GM19351 (cell line): ENCODE measurements around the gene DDC.
"Not testable (repeated sequence)": the region's sequence is repeated elsewhere in the genome, so short reads cannot be mapped to it uniquely, and the experiment has no call there.

Experiments used
- ATAC-seq: cut with Tn5 transposase; IDR thresholded peaks from one replicate; pipeline ENCODE4 v1.9.1; 2021; ENCODE audit warnings: mild to moderate bottlenecking, moderate library complexity; ENCODE audit not compliant: unreplicated experiment

DDC gene

GRCh38 chr7:50462361-50462760 lies 102.8 kb downstream of the DDC start:
- ATAC-seq = no peak

GRCh38 chr7:50461695-50462094 lies 103.5 kb downstream of the DDC start:
- ATAC-seq = no peak

GRCh38 chr7:50459183-50459582 lies 106.0 kb downstream of the DDC start:
- ATAC-seq = not testable (repeated sequence)

GRCh38 chr7:50458651-50459050 lies 106.6 kb downstream of the DDC start:
- not testable (repeated sequence) for ATAC-seq

- no peak for ATAC-seq
These were observed 108.7 kb downstream of the DDC start for GRCh38 chr7:50456371-50457123.

GRCh38 chr7:50455658-50456057 lies 109.5 kb downstream of the DDC start:
- ATAC-seq = no peak

GRCh38 chr7:50454968-50455367 lies 110.2 kb downstream of the DDC start:
- ATAC-seq = no peak

- peak; percentile 2 for ATAC-seq
These were observed 114.6 kb downstream of the DDC start for GRCh38 chr7:50450590-50451032.

- ATAC-seq = peak; percentile 84
These were observed 115.2 kb downstream of the DDC start, which contains the start of gene FIGNL1 for GRCh38 chr7:50449881-50450589. Gene FIGNL1, minus strand, starts transcription at chr7:50450350. Its CDS starts 3,063 bp downstream, at chr7:50447287.

- ATAC-seq = no peak
These were observed 115.7 kb downstream of the DDC start for GRCh38 chr7:50449501-50449880.

- ATAC-seq = peak; percentile 32
These were observed 116.4 kb downstream of the DDC start for GRCh38 chr7:50448823-50449222.

- peak; percentile 34 for ATAC-seq
These were observed 118.7 kb downstream of the DDC start for GRCh38 chr7:50446542-50446960.

GRCh38 chr7:50436133-50436806 lies 128.9 kb downstream of the DDC start:
- no peak for ATAC-seq

- no peak for ATAC-seq
These were observed 133.4 kb downstream of the DDC start for GRCh38 chr7:50431722-50432305.

GRCh38 chr7:50431316-50431715 lies 133.9 kb downstream of the DDC start:
- no peak for ATAC-seq

- ATAC-seq = no peak
These were observed 136.3 kb downstream of the DDC start for GRCh38 chr7:50428911-50429310.

- no peak for ATAC-seq
These were observed 137.7 kb downstream of the DDC start for GRCh38 chr7:50427518-50427917.

- no peak for ATAC-seq
These were observed 138.7 kb downstream of the DDC start for GRCh38 chr7:50426280-50427045.

- no peak for ATAC-seq
These were observed 139.9 kb downstream of the DDC start for GRCh38 chr7:50425318-50425717.

GRCh38 chr7:50423860-50424259 lies 141.3 kb downstream of the DDC start:
- ATAC-seq = no peak
